AG04449 (cell line): ENCODE results near the gene LRRC3C.

ENCODE experiments used
- CTCF ChIA-PET: fragments of 350-600 bp; formaldehyde crosslinking; extraction: SDS; loops from one replicate; lab custom pipeline; 2021; ENCODE audit warnings: antibody characterized with exemption; lab: Yijun Ruan, JAX
- POLR2A ChIA-PET: fragments of 400-600, 350-600 bp; formaldehyde crosslinking; extraction: SDS; loops from one replicate; lab custom pipeline; 2020; ENCODE audit warnings: antibody characterized with exemption, inconsistent platforms; lab: Yijun Ruan, JAX
- DNase-seq: peaks from one replicate; pipeline ENCODE4 v3.0.0-alpha.2; 2010; ENCODE audit warnings: low read depth, low spot score
- H3K4me3 ChIP-seq: 2 replicates; pipeline ENCODE4 v1.5.1; 2011; ENCODE audit warnings: low read depth, mild to moderate bottlenecking, control low read depth, low read length
- TF ChIP-seq, protein P1 (sequence below): IDR thresholded peaks from one replicate; pipeline ENCODE4 v1.5.1; 2011; ENCODE audit warnings: mild to moderate bottlenecking, moderate library complexity, low read length, control low read depth, inconsistent platforms; ENCODE audit not compliant: insufficient read depth; ENCODE audit errors: missing control alignments

Gene LRRC3C

DNA sequence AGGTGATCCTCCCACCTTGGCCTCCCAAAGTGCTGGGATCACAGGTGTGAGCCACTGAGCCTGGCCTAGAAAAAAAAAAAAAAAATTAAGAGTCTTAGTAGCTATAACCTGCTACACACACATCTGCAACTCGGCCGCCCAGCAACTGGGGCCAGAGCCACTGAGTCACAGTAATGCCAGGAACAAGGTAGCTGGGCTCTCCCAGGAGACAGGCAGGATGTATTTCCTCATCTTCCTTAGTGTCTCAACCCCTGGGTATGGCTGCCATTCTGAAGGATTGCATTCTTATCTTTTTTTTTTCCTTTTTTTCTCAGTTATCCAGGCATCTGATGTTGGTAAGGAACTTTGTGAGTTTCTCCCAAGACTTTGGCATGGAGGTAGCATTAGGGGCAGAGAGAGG lies 46.0 kb downstream of the LRRC3C start:
- no peak overlapping the region for H3K4me3 ChIP-seq
- TF ChIP-seq, protein P1, sequence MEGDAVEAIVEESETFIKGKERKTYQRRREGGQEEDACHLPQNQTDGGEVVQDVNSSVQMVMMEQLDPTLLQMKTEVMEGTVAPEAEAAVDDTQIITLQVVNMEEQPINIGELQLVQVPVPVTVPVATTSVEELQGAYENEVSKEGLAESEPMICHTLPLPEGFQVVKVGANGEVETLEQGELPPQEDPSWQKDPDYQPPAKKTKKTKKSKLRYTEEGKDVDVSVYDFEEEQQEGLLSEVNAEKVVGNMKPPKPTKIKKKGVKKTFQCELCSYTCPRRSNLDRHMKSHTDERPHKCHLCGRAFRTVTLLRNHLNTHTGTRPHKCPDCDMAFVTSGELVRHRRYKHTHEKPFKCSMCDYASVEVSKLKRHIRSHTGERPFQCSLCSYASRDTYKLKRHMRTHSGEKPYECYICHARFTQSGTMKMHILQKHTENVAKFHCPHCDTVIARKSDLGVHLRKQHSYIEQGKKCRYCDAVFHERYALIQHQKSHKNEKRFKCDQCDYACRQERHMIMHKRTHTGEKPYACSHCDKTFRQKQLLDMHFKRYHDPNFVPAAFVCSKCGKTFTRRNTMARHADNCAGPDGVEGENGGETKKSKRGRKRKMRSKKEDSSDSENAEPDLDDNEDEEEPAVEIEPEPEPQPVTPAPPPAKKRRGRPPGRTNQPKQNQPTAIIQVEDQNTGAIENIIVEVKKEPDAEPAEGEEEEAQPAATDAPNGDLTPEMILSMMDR = no peak
- CTCF ChIA-PET = interaction anchor here (0.6 to 23.7 kb wide), 4 partner anchors 13 to 193 kb away, joined by 3 to 450 read pairs (median 3); partner anchors contain the start of gene GSDMA
- no peak for DNase-seq
- POLR2A ChIA-PET = interaction anchor here (0.7 kb wide), 1 partner anchor 33 kb away, joined by 3 read pairs; no protein-coding TSS in a partner anchor

- CTCF ChIA-PET = interaction anchor here (0.7 to 23.7 kb wide), 3 partner anchors 14 to 102 kb away, joined by 3 to 450 read pairs (median 3); partner anchors contain the start of gene GSDMA
- H3K4me3 ChIP-seq = no peak overlapping the region
- POLR2A ChIA-PET = interaction anchor here (0.6 kb wide), 1 partner anchor 24 kb away, joined by 3 read pairs; no protein-coding TSS in a partner anchor
- no peak for DNase-seq
- TF ChIP-seq, protein P1 = no peak
Observed at GRCh38 chr17:39974433-39974832, 46.9 kb downstream of the LRRC3C start.

DNA sequence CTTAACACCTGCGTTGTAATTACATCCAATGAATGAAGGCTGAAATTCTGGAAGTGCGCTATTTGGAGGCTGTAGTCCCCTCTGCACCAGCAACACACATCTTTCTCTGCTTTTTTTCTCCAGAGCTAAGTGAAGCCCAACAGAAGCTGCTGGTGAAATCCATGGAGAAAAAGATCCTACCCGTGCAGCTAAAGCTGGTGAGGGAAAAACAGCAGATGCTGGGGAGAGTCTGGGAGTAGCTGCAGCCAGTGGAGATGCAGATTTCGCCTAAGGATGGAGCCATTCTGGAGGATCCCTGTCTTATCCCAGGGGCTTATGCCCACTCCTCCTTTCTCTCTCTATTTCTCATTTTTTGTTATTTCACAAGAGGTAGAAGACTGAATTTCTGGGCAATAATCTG lies 48.3 kb downstream of the LRRC3C start:
- no peak for DNase-seq
- ChIA-PET POLR2A (interaction anchor here (0.6 kb wide), 1 partner anchor 10 kb away, joined by 5 read pairs; no protein-coding TSS in a partner anchor), CTCF (interaction anchor here (23.7 kb wide), 1 partner anchor 16 kb away, joined by 450 read pairs; the partner anchor contains the start of gene GSDMA)
- TF ChIP-seq, protein P1 = no peak
- no peak overlapping the region for H3K4me3 ChIP-seq

GRCh38 chr17:39979016-39979670 lies 51.6 kb downstream of the LRRC3C start:
- ChIA-PET POLR2A (interaction anchor here (0.6 to 0.9 kb wide), 3 partner anchors 50 to 494 kb away, joined by 3 to 4 read pairs (median 3); partner anchors contain the start of genes LRRC3C and ORMDL3), CTCF (interaction anchor here (0.9 to 23.7 kb wide), 17 partner anchors 19 to 356 kb away, joined by 3 to 450 read pairs (median 8); partner anchors contain the start of genes GSDMA and ORMDL3)
- H3K4me3 ChIP-seq = no peak overlapping the region
- TF ChIP-seq, protein P1 = no peak
- DNase-seq = peak; percentile 67

- TF ChIP-seq, protein P1 = peak; percentile 7
- ChIA-PET CTCF (interaction anchor here (0.9 to 23.7 kb wide), 32 partner anchors 8 to 357 kb away, joined by 3 to 450 read pairs (median 5); partner anchors contain the start of genes GSDMA, ORMDL3 and ZPBP2), POLR2A (interaction anchor here (0.6 to 1.2 kb wide), 7 partner anchors 11 to 495 kb away, joined by 3 to 7 read pairs (median 3); partner anchors contain the start of gene CASC3)
- DNase-seq = no peak
- peak overlapping the region; percentile 64 for H3K4me3 ChIP-seq
Observed at GRCh38 chr17:39979893-39980350, 52.4 kb downstream of the LRRC3C start.
